SK-N-MC (cell line): Measurements from ENCODE around the gene SPATA31C1.

Source experiments
- EZH2 ChIP-seq: fragments of 200-600 bp; sonication (generic); IDR thresholded peaks from one replicate; pipeline ENCODE4 v1.6.1; 2017; ENCODE audit warnings: antibody characterized with exemption
- POLR2AphosphoS5 ChIP-seq: IDR thresholded peaks from 2 replicates; pipeline ENCODE4 v1.6.1; 2012; ENCODE audit warnings: mild to moderate bottlenecking, low read depth, low read length, borderline replicate concordance

GRCh38 chr9:87871425-87872078, 46.2 kb upstream of the SPATA31C1 start:
- TF ChIP-seq POLR2AphosphoS5 (no peak), EZH2 (no peak)
